UCSD-AML1 (cell line): ENCODE measurements around the gene RABGAP1L.
"Not testable (repeated sequence)": the region's sequence is repeated elsewhere in the genome, so short reads cannot be mapped to it uniquely, and the experiment has no call there.

Source experiments
- DNase-seq: peaks from one replicate; lab custom pipeline; 2025; ENCODE audit not compliant: unreplicated experiment; lab: John Stamatoyannopoulos, UW

Gene RABGAP1L

DNA sequence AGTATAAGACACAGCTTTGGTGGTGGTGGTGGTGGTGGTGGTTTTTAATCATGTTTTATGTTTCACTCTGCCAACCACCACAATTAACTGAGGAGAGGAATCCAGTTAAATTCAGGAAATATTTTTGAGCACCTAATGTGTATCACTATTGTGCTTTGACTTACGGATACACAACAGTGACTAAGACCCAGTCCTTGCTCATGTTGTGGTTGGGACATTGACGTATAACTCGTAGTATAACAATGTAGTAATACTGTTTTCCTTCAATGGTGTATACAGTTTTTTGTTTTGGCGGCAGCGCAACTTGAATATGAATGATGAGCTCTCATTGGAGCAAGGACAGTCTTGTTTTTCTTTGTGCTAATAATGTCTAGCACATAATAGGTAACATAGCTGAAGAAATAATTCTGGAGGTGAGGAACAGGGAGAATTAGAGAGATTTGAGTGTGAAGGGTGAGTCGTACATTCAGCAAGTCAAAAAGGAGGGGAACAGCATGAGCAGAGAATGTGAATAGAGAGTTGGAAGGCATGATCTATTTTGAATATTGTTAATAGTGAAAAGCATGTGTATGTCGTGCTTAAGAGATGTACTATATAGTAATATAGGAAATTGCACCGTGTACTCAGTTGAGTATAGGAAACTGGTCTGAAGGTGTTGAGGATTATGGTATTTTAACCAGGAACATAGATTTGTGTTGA is 845.9 kb downstream of the RABGAP1L start:
- no peak for DNase-seq

DNA sequence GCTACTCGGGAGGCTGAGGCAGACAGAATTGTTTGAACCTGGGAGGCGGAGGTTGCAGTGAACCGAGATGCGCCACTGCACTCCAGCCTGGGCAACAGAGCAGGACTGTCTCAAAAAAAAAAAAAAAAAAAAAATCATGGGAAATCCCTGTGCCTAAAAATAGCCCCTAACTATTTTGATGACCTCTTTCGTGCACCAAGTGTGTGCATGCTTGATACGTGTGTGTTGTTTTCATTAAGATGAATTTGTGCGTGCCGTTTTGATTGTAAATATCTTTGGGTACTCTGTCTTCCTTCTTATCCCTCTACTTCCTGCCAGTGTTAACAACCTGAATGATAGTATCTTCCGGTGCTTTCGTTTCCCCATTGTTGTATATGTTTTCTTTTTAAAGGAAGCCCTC is 850.2 kb downstream of the RABGAP1L start:
- no peak for DNase-seq

DNA sequence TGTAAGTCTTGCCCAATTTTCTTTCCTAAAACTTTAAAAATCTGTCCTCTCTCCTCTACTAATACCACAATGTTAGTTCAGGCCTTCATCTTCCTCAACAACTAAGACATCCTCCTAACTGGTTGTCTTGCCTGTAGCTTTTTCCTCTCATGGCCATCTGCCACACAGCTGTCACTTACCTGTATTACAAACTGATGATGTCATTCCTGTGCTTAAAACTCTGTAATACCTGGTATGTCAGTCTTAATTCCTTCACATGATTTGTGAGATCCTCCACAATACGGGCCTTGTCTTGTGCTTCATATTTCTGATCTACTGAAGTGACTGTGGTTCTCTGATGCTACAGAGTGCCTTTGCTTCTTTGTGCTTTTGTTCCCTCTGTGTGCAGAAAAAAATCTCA is 854.1 kb downstream of the RABGAP1L start:
- DNase-seq, result no peak

DNA sequence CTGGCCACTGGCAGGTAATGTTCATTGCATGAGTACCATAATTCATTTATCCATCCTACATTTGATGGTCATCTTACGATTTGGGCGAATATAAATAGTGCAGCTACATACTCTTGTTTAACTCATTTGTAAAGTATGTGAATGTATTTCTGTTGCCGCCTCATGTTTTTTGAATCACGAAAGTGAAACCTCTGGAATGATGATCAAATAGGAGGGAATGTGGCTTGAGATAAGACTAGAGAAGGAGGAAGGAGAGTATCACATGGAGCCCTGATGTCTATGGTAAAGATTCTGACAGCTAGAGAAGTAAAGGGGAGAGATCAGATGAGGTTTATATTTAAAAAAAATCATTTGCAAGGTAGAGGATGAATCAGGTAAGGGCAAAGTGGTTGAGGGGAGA is 855.9 kb downstream of the RABGAP1L start:
- DNase-seq, result no peak

DNA sequence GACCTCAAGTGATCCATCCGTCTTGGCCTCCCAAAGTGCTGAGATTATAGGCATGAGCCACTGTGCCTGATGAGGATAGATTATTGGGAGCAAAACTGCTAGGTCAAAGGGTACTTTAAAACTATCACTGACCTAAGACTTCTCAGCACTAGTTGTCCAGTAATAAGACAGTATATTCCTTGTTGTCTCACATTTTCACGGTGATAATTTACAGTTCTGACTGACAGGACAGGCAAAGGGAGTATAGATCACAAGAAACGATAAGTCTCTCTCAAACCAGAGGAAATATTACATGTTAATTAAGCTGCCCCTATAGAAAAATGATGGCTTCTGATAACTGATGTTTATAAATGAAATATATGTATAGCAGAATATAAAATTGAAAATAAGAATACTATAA is 860.2 kb downstream of the RABGAP1L start:
- no peak for DNase-seq

DNA sequence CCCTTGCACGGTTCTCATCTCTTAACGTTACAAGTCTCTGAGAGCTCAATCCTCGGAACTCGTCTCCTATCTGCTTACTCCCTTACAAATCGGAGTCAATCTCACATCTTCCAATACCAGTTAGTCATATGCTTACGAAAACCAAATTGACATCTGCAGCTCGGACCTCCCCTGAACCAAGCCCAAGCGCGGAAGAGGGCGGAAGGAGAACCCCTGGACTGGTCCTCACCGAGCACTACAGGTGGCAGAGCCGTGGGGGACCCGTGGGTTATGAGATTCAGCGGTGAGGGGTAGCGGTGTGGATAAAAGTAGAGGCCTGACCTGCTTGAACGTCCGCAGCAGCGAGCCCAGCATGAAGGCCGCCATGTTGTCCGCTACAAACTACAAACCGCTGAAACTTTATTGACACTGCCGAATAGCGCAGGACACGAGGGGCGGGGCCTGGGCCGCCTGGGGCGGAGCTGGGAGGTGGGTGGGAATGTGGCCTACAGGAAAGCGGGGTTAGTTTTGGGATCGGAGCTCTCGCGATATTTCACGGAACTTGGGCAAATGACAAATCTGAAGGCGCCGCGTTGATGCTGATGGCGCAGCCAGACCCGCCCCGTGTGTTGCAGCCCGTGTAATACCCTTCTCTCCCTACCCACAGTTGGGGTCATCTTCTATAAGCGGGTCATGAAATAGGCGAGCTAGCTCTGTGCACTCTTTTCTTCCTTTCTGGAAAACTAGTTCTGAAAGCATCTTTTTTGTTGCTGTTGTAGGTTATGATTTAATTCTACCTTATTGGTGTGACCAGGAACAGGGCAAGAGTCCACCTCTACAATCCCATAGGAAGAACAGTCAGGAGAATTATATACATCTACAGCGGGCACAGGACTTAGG is 864.0 kb downstream of the RABGAP1L start, which contains the start of gene MRPS14:
MRPS14 (minus strand) TSS at position 383 of the 879 bp plus-strand sequence; CDS start at position 366, 17 bp downstream.
- DNase-seq, result peak; percentile 96

DNA sequence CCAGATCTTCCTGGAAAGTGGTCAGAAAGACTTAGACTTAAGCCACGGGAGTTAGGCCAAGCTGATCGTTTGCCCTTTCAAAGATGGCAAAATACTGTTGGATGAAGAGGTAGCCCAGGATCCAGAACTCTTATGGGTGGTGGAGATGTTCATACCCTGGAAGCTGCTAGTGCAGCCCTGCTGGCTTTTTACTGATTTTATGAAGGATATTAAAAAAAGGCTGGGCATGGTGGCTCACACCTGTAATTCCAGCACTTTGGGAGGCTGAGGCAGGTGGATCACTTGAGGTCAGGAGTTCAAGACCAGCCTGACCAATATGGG is 864.6 kb downstream of the RABGAP1L start:
- not testable (repeated sequence) for DNase-seq

DNA sequence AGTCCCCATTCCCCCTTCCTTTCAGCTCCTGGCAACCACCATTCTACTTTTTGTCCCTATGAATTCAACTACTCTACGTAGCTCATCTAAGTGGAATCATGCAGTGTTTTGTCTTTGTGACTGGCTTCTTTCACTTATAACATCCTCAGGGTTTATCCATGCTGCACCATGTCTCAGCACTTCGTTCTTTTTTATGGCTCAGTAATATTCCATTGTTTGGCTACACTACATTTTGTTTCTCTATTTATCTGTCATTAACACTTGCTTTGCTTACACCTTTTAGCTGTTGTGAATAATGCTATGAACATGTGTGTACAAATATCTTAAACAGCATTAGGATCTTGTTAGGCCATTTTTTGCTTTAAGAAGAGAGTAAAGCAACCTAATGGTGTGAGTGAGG is 865.5 kb downstream of the RABGAP1L start:
- no peak for DNase-seq

DNA sequence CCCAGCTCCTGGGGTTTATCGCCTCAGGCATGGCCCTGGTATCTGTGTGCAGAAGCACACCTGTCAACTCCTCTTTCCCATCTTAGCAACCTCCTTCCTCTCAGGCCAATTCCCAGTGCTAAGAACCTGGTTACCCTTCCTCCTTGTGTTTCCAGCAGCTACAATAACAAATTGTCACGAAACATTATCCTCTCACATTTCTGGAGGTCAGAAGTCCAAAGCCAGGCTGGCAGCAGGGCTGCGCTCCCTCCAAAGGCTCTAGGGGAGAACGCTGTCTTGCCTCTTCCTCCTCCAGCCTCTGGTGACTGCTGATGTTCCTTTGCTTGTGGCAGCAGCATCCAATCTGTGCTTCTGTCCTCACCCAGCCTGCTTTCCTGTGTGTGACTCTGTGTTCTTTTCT is 874.6 kb downstream of the RABGAP1L start:
- DNase-seq, result no peak

DNA sequence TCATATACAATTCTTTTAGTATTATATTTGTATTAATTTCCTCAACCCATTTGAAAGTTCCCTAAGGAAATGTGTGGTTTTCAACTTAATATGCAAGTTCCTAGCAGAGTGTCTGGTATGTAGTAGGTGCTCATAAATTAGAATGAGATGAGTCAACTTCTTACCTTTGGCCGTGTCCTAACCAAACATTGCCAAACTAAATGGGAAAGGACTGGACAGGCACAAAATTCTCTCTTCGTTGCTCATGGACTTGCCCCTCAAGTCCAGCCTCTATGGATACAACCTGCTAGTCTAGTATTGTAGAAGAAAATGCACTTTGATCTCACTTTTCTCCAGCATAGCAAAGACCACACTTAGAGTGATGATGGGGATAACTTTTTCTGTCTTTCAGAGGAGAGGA is 875.5 kb downstream of the RABGAP1L start:
- no peak for DNase-seq

DNA sequence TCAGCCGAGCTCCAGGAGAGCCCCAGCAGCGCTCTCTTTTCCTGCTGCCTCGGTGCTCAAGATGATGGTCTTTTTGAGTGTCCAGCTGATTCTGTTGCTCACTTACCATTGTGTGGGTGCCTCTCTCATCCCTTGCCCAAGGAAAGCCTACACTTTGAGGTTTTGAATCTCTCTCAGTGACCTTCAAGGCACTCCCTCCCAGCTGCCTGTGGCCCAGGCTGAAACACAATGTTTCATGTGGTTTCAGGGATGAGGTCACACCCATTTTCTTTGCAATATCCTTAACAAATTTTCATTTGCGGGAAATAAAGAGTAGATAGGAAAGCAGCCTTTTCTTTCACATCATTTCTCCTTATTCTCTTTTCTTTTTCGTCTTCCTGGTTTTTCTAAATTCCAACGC is 876.5 kb downstream of the RABGAP1L start:
- DNase-seq, result no peak

DNA sequence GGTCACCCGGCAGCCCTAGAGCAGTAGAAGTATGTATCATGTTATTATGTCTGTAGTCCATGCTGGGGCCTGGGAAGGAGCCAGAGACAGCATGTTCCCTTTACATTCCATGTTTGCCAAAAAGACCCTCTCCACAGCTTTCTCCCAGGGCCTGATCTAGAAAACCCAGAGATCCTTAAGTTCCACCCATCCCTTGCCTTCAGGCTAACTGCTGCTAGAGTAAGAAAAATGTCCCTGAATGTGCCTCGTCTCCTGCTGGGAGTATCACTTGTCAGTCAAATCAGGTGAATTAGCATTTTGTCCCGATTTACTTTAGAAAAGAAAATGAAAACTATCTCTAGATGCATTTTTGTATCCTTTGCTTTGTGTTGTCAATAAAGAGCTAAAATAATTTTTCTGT is 877.2 kb downstream of the RABGAP1L start:
- DNase-seq, result no peak

DNA sequence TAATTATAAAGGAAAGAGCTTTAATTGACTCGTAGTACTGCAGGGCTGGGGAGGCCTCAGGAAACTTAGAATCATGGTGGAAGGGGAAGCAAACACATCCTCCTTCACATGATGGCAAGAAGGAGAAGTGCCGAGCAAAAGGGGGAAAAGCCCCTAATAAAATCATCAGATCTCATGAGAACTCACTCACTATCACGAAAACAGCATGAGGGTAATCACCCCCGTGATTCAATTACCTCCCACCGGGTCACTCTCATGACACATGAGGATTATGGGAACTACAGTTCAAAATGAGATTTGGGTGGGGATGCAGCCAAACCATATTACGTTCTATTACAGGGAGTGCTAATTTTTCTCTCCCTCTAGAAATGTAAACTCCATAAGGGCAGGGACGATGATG is 878.1 kb downstream of the RABGAP1L start:
- no peak for DNase-seq

DNA sequence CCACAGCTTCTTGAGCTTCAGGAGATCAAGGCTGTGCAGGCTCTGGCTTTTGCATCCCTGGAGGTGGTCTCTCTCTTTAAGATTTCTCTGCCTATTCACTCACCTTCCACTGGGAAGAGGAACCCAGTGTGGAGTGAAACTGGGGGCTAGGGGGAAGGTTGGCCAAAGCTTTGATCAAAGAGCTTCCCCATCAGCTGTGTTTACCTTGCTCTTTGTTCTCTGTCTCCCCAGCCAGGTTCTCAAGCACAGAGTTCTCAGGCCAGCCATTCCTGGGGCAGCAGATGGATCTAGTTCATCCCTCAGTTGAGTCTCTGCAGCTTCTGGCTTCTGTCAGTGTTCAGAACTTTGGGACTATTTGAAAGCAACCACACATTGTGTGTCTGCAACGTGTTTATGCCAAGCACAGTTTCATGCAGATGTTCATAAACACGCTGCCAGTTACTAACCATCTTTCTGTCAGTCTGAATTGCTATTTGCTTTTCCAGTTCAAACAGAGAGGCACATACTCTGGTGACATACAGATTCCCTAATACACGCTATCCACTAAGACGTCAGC is 881.1 kb downstream of the RABGAP1L start:
- no peak for DNase-seq

DNA sequence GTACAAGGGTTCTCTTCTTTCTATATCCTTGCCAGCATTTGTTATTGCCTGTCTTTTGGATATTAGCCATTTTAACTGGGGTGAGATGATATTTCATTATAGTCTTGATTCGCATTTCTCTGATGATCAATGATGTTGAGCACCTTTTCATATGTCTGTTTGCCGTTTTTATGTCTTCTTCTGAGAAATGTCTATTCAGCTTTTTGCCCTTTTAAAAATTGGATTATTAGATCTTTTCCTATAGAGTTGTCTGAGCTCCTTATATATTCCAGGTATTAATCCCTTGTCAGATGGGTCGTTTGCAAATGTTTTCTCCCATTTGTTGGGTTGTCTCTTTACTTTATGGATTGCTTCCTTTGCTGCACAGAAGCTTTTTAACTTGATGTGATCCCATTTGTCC is 883.3 kb downstream of the RABGAP1L start:
- no peak for DNase-seq

DNA sequence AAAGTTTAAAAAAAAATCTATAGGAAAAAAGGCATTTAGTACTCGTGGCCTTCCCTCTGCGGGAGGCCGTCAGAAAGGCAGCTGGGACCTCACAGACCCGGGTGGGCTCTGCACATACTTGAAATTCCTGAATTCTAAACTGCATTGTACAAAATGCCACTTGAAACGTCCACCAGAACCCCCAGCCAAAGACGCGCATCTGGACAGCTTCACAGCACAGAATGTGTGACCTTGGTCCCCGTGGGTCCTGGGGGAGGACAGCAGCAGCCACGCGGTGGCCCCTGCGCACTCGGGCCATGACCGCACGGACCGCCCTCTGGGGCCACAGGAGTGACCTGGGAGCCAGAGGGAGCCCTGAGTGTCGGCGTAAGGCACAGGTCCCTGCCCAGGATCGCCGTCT is 884.5 kb downstream of the RABGAP1L start:
- DNase-seq, result no peak

DNA sequence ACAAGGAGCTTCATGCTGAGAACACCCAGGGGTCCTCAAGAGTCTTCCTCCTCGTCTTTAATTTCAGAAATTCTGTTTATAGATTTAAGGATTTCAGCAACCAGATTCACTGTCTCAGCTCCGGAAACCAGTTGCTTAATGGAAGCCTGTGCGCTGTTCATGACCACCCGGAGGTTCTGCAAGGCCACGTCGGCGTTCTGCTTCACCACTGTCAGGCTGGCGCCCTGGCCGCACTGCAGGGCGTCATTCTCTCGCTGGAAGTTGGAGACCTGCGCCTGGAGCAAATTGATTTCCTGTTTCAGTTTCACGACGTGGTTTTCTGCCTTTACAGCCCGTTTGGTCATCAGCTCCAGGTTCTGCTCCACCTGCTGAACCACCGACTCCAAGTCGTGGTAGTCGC is 885.3 kb downstream of the RABGAP1L start:
- not testable (repeated sequence) for DNase-seq
